GM18505 (cell line): ENCODE results near the gene BCAT1.
"Not testable (repeated sequence)": the region's sequence is repeated elsewhere in the genome, so short reads cannot be mapped to it uniquely, and the experiment has no call there.

Experiments used
- ATAC-seq: cut with Tn5 transposase; IDR thresholded peaks from one replicate; pipeline ENCODE4 v1.9.1; 2021; ENCODE audit not compliant: unreplicated experiment
- POLR2A ChIP-seq: IDR thresholded peaks from 4 replicates; pipeline ENCODE4 v1.6.1; 2011; ENCODE audit warnings: borderline replicate concordance; ENCODE audit not compliant: insufficient read depth, insufficient read length; ENCODE audit errors: extremely low read depth

Gene BCAT1

DNA sequence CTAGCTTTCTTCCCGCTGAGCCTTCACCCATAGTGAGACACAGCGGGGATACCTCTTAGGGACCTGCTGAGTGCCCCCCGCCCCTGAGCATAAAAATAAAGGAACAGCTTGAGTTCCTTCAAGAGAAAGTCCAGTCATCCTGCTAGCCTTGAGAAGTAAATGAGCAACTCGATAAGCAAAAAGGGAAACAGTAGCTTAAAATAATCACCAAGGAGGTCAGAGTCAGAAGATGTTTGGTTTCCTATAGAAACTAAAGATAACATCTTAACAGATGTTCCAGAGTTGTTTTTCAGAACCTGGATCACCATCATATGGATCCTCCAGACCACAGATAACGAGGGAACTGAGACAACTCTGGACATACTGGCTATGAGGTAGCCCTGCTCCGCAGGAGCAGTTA, 94.0 kb downstream of the BCAT1 start:
- ATAC-seq, result no peak
- no peak for TF ChIP-seq POLR2A

DNA sequence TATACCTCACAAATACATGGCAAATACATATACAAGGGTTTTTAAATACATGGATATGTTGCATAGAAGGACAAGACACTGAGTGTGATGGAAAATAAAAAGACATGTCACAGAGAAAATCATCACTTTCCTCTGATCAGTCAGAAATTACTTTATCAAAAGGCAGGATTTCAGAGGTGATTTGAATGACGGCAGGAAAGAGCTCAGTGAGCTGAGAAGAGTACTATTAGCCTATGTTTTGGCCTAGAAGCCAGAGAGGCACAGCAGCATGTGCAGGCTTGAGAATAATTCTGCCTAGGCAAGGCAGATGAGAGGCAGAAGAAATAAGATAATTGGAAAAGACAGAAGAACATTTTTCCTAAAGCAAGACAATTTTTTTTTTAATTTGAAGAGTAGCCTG, 94.9 kb downstream of the BCAT1 start:
- ATAC-seq, result no peak
- no peak for TF ChIP-seq POLR2A

DNA sequence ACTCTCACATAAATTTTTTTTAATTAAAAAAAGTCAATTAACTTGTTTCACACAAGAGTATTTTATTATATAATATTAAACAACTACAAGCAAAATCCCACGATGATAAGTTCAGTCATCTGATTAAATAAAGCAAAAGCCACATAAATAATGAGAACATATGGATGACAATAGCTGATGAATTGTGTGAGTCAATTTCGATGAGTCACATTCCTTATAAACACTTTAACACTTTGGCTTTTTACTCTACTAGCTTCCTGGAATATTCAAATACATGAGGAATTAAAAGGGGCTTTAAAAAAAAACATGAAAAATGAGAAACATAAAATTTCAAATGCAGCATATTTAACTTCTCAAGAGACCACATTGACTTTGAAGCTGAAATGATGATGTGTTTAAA, 95.3 kb downstream of the BCAT1 start:
- no peak for ATAC-seq
- no peak for TF ChIP-seq POLR2A

DNA sequence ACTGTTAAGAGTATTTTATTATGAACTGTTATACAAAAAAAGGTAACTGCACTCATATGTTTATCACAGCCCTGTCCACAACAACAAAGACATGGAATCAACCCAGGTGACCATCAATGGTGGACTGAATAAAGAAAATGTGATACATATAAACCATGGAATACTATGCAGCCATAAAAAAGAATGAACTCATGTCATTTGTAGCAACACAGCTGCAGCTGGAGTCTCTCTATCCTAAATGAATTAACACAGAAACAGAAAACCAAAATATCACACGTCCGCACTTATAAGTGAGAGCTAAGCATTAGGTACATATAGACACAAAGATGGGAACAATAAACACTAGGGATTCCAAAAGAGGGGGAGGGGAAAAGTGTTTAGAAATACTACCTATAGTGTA, 95.8 kb downstream of the BCAT1 start:
- TF ChIP-seq POLR2A, result no peak
- ATAC-seq, result no peak

DNA sequence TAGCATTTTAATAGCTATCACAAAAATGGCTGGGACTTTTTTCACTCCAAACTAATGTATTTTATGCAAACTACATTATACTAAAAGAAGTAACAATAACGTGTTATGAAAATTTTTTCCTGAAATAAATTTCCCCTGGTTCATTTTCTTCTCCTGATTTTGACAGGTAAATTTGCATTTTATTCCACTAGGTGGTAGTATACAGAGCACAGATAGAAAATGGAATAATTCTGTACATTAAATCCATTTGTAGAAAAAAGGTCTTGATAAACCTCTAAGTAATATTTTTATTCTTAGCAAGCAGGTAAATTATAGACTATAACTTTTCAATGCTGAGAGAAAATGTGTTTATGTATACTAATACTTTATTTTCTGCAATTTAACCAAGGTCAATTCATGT, 96.5 kb downstream of the BCAT1 start:
- no peak for TF ChIP-seq POLR2A
- ATAC-seq, result no peak

DNA sequence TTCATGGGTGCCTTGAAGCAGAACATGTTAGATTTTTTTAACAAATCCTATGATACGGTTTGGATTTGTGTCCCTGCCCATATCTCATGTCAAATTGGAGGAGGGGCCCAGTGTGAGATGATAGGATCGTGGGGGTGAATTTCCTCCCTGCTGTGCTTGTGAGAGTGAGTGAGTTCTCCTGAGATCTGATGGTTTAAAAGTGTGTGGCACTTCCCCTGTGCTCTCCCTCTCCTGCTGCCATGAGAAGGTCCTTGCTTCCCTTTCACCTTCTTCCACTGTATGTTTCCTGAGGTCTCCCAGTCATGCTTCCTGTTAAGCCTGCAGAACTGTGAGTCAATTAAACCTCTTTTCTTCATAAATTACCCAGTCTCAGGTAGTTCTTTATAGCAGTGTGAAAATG, 97.0 kb downstream of the BCAT1 start:
- not testable (repeated sequence) for ATAC-seq

DNA sequence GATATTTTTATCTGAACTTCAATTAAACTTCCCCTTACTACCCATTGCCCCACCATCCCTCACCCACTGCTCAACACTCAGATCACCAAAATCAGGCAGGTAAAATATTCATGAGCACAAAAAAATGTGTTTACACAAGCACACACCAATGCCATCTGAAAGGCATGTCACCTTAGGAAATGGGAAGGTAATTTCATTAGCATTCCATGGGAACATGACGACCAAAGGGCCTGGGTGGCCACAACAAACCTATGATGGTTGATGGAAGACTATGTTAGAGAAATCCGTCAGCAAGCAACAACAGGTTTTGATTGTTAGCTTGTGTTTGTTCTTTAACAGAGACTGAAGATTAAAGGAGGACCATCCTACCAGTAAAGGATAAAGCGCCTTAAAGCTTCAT, 97.6 kb downstream of the BCAT1 start:
- no peak for ATAC-seq

DNA sequence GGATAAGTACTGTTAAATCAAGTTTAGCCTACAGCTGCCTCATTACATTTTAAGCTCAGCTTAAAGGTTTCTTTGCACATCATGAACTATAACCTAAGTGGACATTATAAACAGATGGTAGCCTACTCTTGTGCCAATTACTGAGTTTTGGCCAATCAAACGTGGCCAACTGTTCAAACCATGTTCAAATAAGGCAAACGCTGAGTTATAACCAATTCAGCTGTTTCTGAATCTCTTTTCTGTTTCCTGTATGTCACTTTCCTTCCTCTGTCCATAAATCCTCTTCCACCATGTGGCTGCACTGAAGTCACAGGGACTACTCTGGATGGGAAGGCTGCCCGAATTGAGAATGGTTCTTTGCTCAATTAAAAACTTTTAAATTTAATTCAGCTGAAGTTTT, 98.4 kb downstream of the BCAT1 start:
- ATAC-seq, result no peak
- TF ChIP-seq POLR2A, result no peak

More for the DNA sequence above, 97.6 kb downstream of the BCAT1 start:
- no peak for TF ChIP-seq POLR2A

DNA sequence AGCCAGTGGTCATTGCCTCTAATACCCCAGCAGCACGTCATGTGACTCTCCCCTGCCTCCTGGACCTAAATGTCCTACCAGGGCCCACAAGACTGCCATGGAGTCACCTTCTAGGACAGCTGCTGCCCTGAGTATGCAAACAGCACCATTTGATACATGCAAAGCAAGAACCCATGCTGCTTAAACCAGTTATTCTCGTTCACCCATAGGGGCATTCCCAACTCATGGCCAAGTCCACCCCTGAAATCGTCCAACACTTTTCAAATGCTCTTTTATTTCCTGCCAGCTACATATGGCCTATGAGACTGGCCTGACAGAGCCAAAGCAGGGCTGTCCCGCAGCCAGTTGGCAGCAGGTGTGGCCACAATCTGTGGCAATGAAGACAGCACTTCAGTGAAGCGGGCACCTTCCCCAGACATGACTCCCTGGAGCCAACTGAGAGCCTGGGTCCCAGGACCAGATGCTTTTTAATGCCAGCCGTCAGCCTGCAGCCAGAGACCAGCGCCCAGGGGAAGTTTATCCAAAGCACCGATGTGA, 99.9 kb downstream of the BCAT1 start:
- ATAC-seq, result no peak
- TF ChIP-seq POLR2A, result no peak

DNA sequence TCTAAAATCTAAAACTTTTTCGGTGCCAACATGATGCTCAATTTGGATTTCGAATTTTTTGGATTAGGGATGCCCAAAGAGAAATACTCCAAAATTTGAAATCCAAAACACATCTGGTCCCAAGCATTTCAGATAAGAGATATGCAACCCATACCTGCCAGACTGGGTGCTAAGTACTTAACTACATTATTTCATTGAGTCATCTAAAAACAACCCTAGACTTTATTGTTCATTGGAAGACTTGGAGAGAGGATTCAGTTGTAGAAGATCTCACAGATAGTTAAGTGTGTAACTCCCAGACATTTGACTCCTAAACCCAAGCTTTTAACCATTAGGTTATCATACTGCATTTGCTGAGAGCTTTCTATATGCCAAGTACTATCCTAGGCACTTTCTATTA, 102.2 kb downstream of the BCAT1 start:
- ATAC-seq, result no peak
- no peak for TF ChIP-seq POLR2A

DNA sequence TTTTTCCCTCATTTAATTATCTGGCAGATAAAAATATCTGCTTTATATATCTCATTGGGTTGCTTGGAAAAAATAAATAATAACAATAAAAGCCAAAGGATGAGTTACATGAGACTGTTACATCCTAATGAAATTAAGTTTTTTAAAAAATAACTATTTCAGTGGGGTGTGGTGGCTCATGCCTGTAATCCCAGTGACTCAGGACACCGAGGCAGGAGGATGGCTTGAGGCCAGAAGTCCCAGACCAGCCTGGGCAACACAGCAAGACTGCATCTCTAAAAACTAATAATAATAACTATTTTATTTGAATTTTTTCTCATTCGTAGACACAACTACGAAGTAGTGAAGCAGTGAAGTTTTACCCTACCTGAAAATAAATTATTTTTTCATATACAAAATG, 103.3 kb downstream of the BCAT1 start:
- ATAC-seq, result no peak
- no peak for TF ChIP-seq POLR2A

DNA sequence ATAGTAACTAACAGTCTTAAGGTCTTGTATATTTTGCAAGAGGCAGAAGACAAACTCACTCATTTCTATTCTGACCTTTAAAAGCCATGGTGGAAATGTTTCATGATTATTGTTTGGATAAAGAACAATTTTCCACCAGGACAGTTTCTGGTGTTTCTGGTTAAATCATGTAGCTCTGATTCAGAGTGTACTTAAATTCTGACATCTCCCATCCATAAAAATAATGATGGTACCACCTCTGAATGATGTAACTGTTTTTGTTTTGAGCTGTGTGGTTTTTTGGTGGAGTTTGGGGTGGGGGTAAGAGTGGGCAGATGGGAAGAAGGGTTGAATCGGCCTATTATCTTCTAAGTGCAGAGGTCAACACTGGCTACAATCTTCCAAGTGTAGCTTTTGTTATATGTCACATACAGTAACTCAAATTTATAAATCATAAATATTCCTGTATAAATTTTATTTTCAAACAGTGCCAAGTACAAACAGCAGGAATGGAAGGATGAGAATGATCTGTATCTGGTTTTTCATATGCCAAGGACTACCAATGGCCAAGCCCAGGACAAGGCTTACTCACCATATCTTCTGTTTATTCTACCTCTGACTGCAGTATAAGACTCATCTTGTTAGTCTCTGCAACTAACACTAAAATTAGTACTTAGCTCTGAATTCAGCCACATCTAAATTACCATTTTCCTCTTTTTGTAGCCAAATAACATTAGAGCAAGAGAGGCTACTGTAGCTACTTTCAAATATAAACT, 108.7 kb downstream of the BCAT1 start:
- ATAC-seq, result no peak

DNA sequence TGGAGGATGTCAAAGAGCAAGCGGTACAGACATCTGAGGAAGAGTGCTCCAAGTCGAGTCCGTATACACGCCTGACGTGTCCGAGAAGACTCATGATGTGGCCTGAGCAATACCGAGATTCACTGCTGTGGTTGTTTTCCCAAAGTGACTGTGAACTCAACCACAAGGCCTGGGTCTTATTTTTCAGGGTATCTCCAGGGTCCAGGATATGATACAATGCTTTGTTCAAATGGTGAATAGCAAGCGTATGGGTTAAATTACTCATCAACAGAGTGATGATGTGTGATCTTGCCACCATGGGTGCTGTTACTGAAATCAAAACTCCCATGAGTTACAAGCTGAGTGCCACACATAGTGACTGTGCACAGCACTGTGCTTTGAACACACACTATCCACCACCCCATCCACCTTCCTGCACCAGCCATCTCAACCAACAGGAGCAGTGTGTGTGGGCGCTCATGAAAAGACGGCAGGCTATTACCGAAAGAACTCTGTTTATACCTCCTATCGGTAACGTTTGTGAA, 109.6 kb downstream of the BCAT1 start:
- ATAC-seq, result peak; percentile 87
- no peak for TF ChIP-seq POLR2A

More for the DNA sequence above, 108.7 kb downstream of the BCAT1 start:
- TF ChIP-seq POLR2A, result no peak

DNA sequence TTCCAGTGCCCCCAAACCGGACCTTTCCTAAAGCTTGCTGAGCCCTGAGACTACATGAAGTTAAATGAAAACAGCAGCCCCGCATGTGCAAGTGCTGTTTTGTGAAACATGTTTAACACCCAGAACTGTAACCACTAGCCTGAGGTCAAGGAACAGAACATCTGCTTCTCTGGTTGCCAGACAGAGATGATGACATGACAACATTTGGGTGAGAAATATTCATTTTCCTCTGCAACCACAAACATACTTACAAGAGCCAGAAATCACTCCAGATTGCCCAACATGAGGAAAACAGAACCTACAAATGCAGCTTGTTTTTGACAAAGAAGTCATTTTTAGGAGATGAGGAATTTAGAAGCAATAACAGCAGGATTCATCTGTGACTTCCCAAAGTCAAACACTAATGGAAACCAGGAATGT, 110.4 kb downstream of the BCAT1 start:
- peak; percentile 45 for ATAC-seq

More for the DNA sequence above, 110.4 kb downstream of the BCAT1 start:
- TF ChIP-seq POLR2A, result no peak
